ENCODE results near the gene APIP. TPM values are rescaled to one million over a fixed set of nuclear protein-coding genes. Genes with fewer than 3 reads are reported as not detected.

APIP gene
- total and polyA plus RNA-seq, 9 donors: 21.3 to 28.3 (median 26.1) TPM

GRCh38 chr11:34893416-34893815, 22.8 kb downstream of the APIP start:
- DNase-seq: no peak
- no CpG with 5 or more reads among the region's 1 CpG for WGBS (ENCODE audit: insufficient coverage)
- peaks cover 8% of the 10 kb centered on the region for H3K9me3 ChIP-seq (replicated peaks; ENCODE audit: control insufficient read depth, low read depth, low read length)
- no peaks in the 10 kb centered on the region for H3K4me1 ChIP-seq (ENCODE audit: control insufficient read depth, insufficient read depth, low read length)
- H3K36me3 ChIP-seq (ENCODE audit: control insufficient read depth, insufficient read depth, low read length): no peaks in the 10 kb centered on the region
- H3K27ac ChIP-seq (ENCODE audit: low read length): no peak overlapping the region
- no peak overlapping the region for H3K4me3 ChIP-seq (ENCODE audit: low read length)
- no peaks in the 10 kb centered on the region for H3K27me3 ChIP-seq (ENCODE audit: control insufficient read depth, insufficient read depth, low read length)

- Histone ChIP-seq H3K4me3 (ENCODE audit: low read length) (no peak overlapping the region), H3K27me3 (ENCODE audit: control insufficient read depth, insufficient read depth, low read length) (no peaks in the 10 kb centered on the region), H3K9me3 (replicated peaks; ENCODE audit: control insufficient read depth, low read depth, low read length) (no peaks in the 10 kb centered on the region), H3K4me1 (ENCODE audit: control insufficient read depth, insufficient read depth, low read length) (no peaks in the 10 kb centered on the region), H3K36me3 (ENCODE audit: control insufficient read depth, insufficient read depth, low read length) (peaks cover 2% of the 10 kb centered on the region), H3K27ac (ENCODE audit: low read length) (no peak overlapping the region)
- 93% methylated on average over 3 of the region's 3 CpGs for WGBS (ENCODE audit: insufficient coverage)
- no peak for DNase-seq
These were observed 24.6 kb downstream of the APIP start for GRCh38 chr11:34891611-34892010.

GRCh38 chr11:34890812-34891211, 25.4 kb downstream of the APIP start:
- DNase-seq: peak; percentile 45
- H3K36me3 ChIP-seq (ENCODE audit: control insufficient read depth, insufficient read depth, low read length): peaks cover 4% of the 10 kb centered on the region
- no peaks in the 10 kb centered on the region for H3K9me3 ChIP-seq (replicated peaks; ENCODE audit: control insufficient read depth, low read depth, low read length)
- no peak overlapping the region for H3K27ac ChIP-seq (ENCODE audit: low read length)
- H3K4me1 ChIP-seq (ENCODE audit: control insufficient read depth, insufficient read depth, low read length): no peaks in the 10 kb centered on the region
- no CpG with 5 or more reads among the region's 1 CpG for WGBS (ENCODE audit: insufficient coverage)
- no peak overlapping the region for H3K4me3 ChIP-seq (ENCODE audit: low read length)
- no peaks in the 10 kb centered on the region for H3K27me3 ChIP-seq (ENCODE audit: control insufficient read depth, insufficient read depth, low read length)

GRCh38 chr11:34890089-34890488, 26.1 kb downstream of the APIP start:
- Histone ChIP-seq H3K27me3 (ENCODE audit: control insufficient read depth, insufficient read depth, low read length) (no peaks in the 10 kb centered on the region), H3K4me1 (ENCODE audit: control insufficient read depth, insufficient read depth, low read length) (no peaks in the 10 kb centered on the region), H3K9me3 (replicated peaks; ENCODE audit: control insufficient read depth, low read depth, low read length) (no peaks in the 10 kb centered on the region), H3K4me3 (ENCODE audit: low read length) (no peak overlapping the region), H3K27ac (ENCODE audit: low read length) (no peak overlapping the region), H3K36me3 (ENCODE audit: control insufficient read depth, insufficient read depth, low read length) (peaks cover 5% of the 10 kb centered on the region)
- WGBS (ENCODE audit: insufficient coverage): no CpG with 5 or more reads among the region's 2 CpGs
- DNase-seq: no peak

- Histone ChIP-seq H3K27ac (ENCODE audit: low read length) (no peak overlapping the region), H3K27me3 (ENCODE audit: control insufficient read depth, insufficient read depth, low read length) (no peaks in the 10 kb centered on the region), H3K4me1 (ENCODE audit: control insufficient read depth, insufficient read depth, low read length) (no peaks in the 10 kb centered on the region), H3K9me3 (replicated peaks; ENCODE audit: control insufficient read depth, low read depth, low read length) (no peaks in the 10 kb centered on the region), H3K4me3 (ENCODE audit: low read length) (no peak overlapping the region), H3K36me3 (ENCODE audit: control insufficient read depth, insufficient read depth, low read length) (peaks cover 5% of the 10 kb centered on the region)
- no peak for DNase-seq
- no CpG with 5 or more reads among the region's 1 CpG for WGBS (ENCODE audit: insufficient coverage)
These were observed 28.9 kb downstream of the APIP start for GRCh38 chr11:34887260-34887659.

GRCh38 chr11:34886609-34887008, 29.6 kb downstream of the APIP start:
- Histone ChIP-seq H3K9me3 (replicated peaks; ENCODE audit: control insufficient read depth, low read depth, low read length) (no peaks in the 10 kb centered on the region), H3K27me3 (ENCODE audit: control insufficient read depth, insufficient read depth, low read length) (no peaks in the 10 kb centered on the region), H3K4me3 (ENCODE audit: low read length) (no peak overlapping the region), H3K27ac (ENCODE audit: low read length) (no peak overlapping the region), H3K4me1 (ENCODE audit: control insufficient read depth, insufficient read depth, low read length) (no peaks in the 10 kb centered on the region), H3K36me3 (ENCODE audit: control insufficient read depth, insufficient read depth, low read length) (peaks cover 7% of the 10 kb centered on the region)
- no peak for DNase-seq
- WGBS (ENCODE audit: insufficient coverage): 100% methylated on average over 1 of the region's 2 CpGs

- Histone ChIP-seq H3K4me3 (ENCODE audit: low read length) (no peak overlapping the region), H3K27ac (ENCODE audit: low read length) (no peak overlapping the region), H3K9me3 (replicated peaks; ENCODE audit: control insufficient read depth, low read depth, low read length) (no peaks in the 10 kb centered on the region), H3K36me3 (ENCODE audit: control insufficient read depth, insufficient read depth, low read length) (peaks cover 5% of the 10 kb centered on the region), H3K4me1 (ENCODE audit: control insufficient read depth, insufficient read depth, low read length) (no peaks in the 10 kb centered on the region), H3K27me3 (ENCODE audit: control insufficient read depth, insufficient read depth, low read length) (no peaks in the 10 kb centered on the region)
- no CpG with 5 or more reads among the region's 3 CpGs for WGBS (ENCODE audit: insufficient coverage)
- DNase-seq: no peak
These were observed 34.3 kb downstream of the APIP start for GRCh38 chr11:34881900-34882299.

- Histone ChIP-seq H3K4me1 (ENCODE audit: control insufficient read depth, insufficient read depth, low read length) (no peaks in the 10 kb centered on the region), H3K27ac (ENCODE audit: low read length) (no peak overlapping the region), H3K36me3 (ENCODE audit: control insufficient read depth, insufficient read depth, low read length) (peaks cover 2% of the 10 kb centered on the region), H3K27me3 (ENCODE audit: control insufficient read depth, insufficient read depth, low read length) (no peaks in the 10 kb centered on the region), H3K4me3 (ENCODE audit: low read length) (no peak overlapping the region), H3K9me3 (replicated peaks; ENCODE audit: control insufficient read depth, low read depth, low read length) (no peaks in the 10 kb centered on the region)
- 100% methylated on average over 1 of the region's 3 CpGs for WGBS (ENCODE audit: insufficient coverage)
- DNase-seq: no peak
These were observed 38.7 kb downstream of the APIP start for GRCh38 chr11:34877375-34877975.

- WGBS (ENCODE audit: insufficient coverage): 85% methylated on average over 3 of the region's 4 CpGs
These were observed 42.0 kb downstream of the APIP start for GRCh38 chr11:34874202-34874601.

GRCh38 chr11:34870548-34871196, 45.5 kb downstream of the APIP start:
- H3K27me3 ChIP-seq (ENCODE audit: control insufficient read depth, insufficient read depth, low read length): no peaks in the 10 kb centered on the region
- H3K27ac ChIP-seq (ENCODE audit: low read length): no peak overlapping the region
- peak; percentile 25 for DNase-seq
- H3K4me3 ChIP-seq (ENCODE audit: low read length): no peak overlapping the region
- H3K4me1 ChIP-seq (ENCODE audit: control insufficient read depth, insufficient read depth, low read length): no peaks in the 10 kb centered on the region
- 59% methylated on average over 4 of the region's 5 CpGs for WGBS (ENCODE audit: insufficient coverage)
- H3K36me3 ChIP-seq (ENCODE audit: control insufficient read depth, insufficient read depth, low read length): no peaks in the 10 kb centered on the region
- no peaks in the 10 kb centered on the region for H3K9me3 ChIP-seq (replicated peaks; ENCODE audit: control insufficient read depth, low read depth, low read length)

More at GRCh38 chr11:34874202-34874601, 42.0 kb downstream of the APIP start:
- Histone ChIP-seq H3K9me3 (replicated peaks; ENCODE audit: control insufficient read depth, low read depth, low read length) (no peaks in the 10 kb centered on the region), H3K4me3 (ENCODE audit: low read length) (no peak overlapping the region), H3K27ac (ENCODE audit: low read length) (no peak overlapping the region), H3K36me3 (ENCODE audit: control insufficient read depth, insufficient read depth, low read length) (no peaks in the 10 kb centered on the region), H3K4me1 (ENCODE audit: control insufficient read depth, insufficient read depth, low read length) (no peaks in the 10 kb centered on the region), H3K27me3 (ENCODE audit: control insufficient read depth, insufficient read depth, low read length) (no peaks in the 10 kb centered on the region)
- no peak for DNase-seq
